K562 (cell line): ENCODE measurements around the gene AGAP3. TPM values are rescaled to one million over a fixed set of nuclear protein-coding genes. Genes with fewer than 3 reads are reported as not detected.
A peak's percentile ranks its signal among the peaks of the same experiment; 100 is the strongest.

Experiments
- ARID3B ChIP-seq: fragments of 250-450 bp; sonication (Bioruptor Pico); IDR thresholded peaks from 2 replicates; pipeline ENCODE4 v1.4.0; 2020; ENCODE audit warnings: borderline replicate concordance
- CEBPG ChIP-seq, 3 experiments: fragments of 200-800 bp in 1 of 3; sonication (Bioruptor generic) in 1 of 3; sonication (generic) in 1 of 3; formaldehyde crosslinking in 1 of 3; IDR thresholded peaks in 2 of 3; conservative IDR thresholded peaks in 1 of 3; 2 replicates each; pipeline versions ENCODE4 v1.6.1 to v1.8.0; 2016 to 2022; ENCODE audit warnings: missing compliant biosample characterization in 2 of 3, missing genetic modification characterization in 2 of 3, mild to moderate bottlenecking in 1 of 3, missing genetic modification reagents in 1 of 3
- CREB3 ChIP-seq: fragments of 450-650 bp; conservative IDR thresholded peaks from 2 replicates; pipeline ENCODE4 v1.6.1; 2016; ENCODE audit warnings: missing genetic modification characterization, low read depth, mild to moderate bottlenecking, missing compliant biosample characterization, moderate library complexity
- E2F6 ChIP-seq, 2 experiments: IDR thresholded peaks; 2 replicates each; pipeline ENCODE4 v1.6.1; 2011; ENCODE audit warnings: borderline replicate concordance in 1 of 2, control low read depth in 1 of 2, low read depth in 1 of 2, low read length in 1 of 2, mild to moderate bottlenecking in 1 of 2, mixed read lengths in 1 of 2, moderate library complexity in 1 of 2; ENCODE audit not compliant: insufficient read depth in 1 of 2, insufficient read length in 1 of 2, poor library complexity in 1 of 2, severe bottlenecking in 1 of 2; ENCODE audit errors: extremely low read depth in 1 of 2
- KDM4B ChIP-seq, 2 experiments: fragments of 450-650 bp in 1 of 2; sonication (generic) in 1 of 2; IDR thresholded peaks; 2 replicates each; pipeline ENCODE4 v1.6.1; 2016 to 2017; ENCODE audit warnings: borderline replicate concordance in 2 of 2, antibody characterized with exemption in 1 of 2, low read depth in 1 of 2, mild to moderate bottlenecking in 1 of 2
- MAFF ChIP-seq: IDR thresholded peaks from 2 replicates; pipeline ENCODE4 v1.6.1; 2012; ENCODE audit warnings: low read length, improper control_type of control experiment
- MXD1 ChIP-seq: fragments of 250-450 bp; sonication (Bioruptor Pico); IDR thresholded peaks from 2 replicates; pipeline ENCODE4 v1.8.0; 2021; ENCODE audit warnings: borderline replicate concordance, mild to moderate bottlenecking, moderate library complexity; ENCODE audit not compliant: poor library complexity, severe bottlenecking
- NR2C2 ChIP-seq, 2 experiments: fragments of 200-800 bp in 1 of 2; sonication (Bioruptor generic) in 1 of 2; sonication (generic) in 1 of 2; formaldehyde crosslinking in 1 of 2; IDR thresholded peaks; 2 replicates each; pipeline versions ENCODE4 v1.6.1 to v1.8.0; 2016 to 2022; ENCODE audit warnings: mild to moderate bottlenecking in 1 of 2, missing compliant biosample characterization in 1 of 2, missing genetic modification characterization in 1 of 2, missing genetic modification reagents in 1 of 2
- RCOR1 ChIP-seq, 2 experiments: IDR thresholded peaks; 2 replicates each; pipeline ENCODE4 v1.6.1; 2012; ENCODE audit warnings: low read depth in 2 of 2, low read length in 2 of 2, borderline replicate concordance in 1 of 2, improper control_type of control experiment in 1 of 2
- RFX1 ChIP-seq: fragments of 450-650 bp; IDR thresholded peaks from 2 replicates; pipeline ENCODE4 v1.6.1; 2016; ENCODE audit warnings: mild to moderate bottlenecking, moderate library complexity
- TAL1 ChIP-seq: fragments of 450-650 bp; IDR thresholded peaks from 2 replicates; pipeline ENCODE4 v1.6.1; 2016; ENCODE audit warnings: mild to moderate bottlenecking
- THAP12 ChIP-seq: fragments of 250-450 bp; sonication (Bioruptor Pico); IDR thresholded peaks from 2 replicates; pipeline ENCODE4 v1.9.0; 2021; ENCODE audit warnings: mild to moderate bottlenecking, inconsistent platforms
- THRA ChIP-seq: fragments of 450-650 bp; IDR thresholded peaks from 2 replicates; pipeline ENCODE4 v1.6.1; 2017; ENCODE audit warnings: mild to moderate bottlenecking, moderate library complexity
- ZNF174 ChIP-seq: fragments of 250-450 bp; sonication (Bioruptor Pico); IDR thresholded peaks from 2 replicates; pipeline ENCODE4 v1.4.0; 2020; ENCODE audit warnings: mild to moderate bottlenecking
- polyA plus RNA-seq, 8 experiments: library from polyadenylated mRNA; depleted of rRNA in 4 of 8; stranded (reverse) in 5 of 8; unstranded in 3 of 8; fragments of >200 nt; fragmentation: Nextera tagmentation in 2 of 8; fragmentation: Illumina TruSeq in 1 of 8; extraction: Ambion mirVana in 2 of 8; extraction: Trizol in 1 of 8; gene quantifications; 2 replicates each; pipeline versions ENCODE4 v1.2.1 to v1.2.3, GENCODE V29; 2011 to 2014; ENCODE audit warnings: inconsistent platforms in 1 of 8, missing spikeins in 1 of 8
- total RNA-seq, 7 experiments: library from RNA; depleted of rRNA in 6 of 7; stranded (reverse); fragments of >200 nt in 6 of 7; fragmentation: Illumina TruSeq in 2 of 7; extraction: Trizol in 2 of 7; gene quantifications; 2 replicates each; pipeline versions ENCODE4 v1.2.1 to v1.2.3, GENCODE V29; 2011 to 2021; ENCODE audit warnings: low replicate concordance in 1 of 7

AGAP3 gene
- total and polyA plus RNA-seq, 9 of the 15 experiments (the other 6 are each of a cell fraction or from before 2014, with no cell fraction given): 3.4 to 208 (median 62.2) TPM

- TF ChIP-seq RCOR1 (IDR thresholded peaks at IDR 0.05; ENCODE audit: borderline replicate concordance in 1 of 2, low read depth in 2 of 2, low read length in 2 of 2) (peak in 1 of 2 experiments; percentile 66; a peak in 1 of 4 replicates), E2F6 (IDR thresholded peaks at IDR 0.05; ENCODE audit: borderline replicate concordance in 1 of 2, extremely low read depth in 1 of 2, insufficient read depth in 1 of 2, insufficient read length in 1 of 2, low read depth in 1 of 2, low read length in 1 of 2, poor library complexity in 1 of 2, severe bottlenecking in 1 of 2) (peak in 1 of 2 experiments; percentile 6), ZNF174 (CRISPR knock-in tag) (no peak), KDM4B (IDR thresholded peaks at IDR 0.05; ENCODE audit: borderline replicate concordance in 2 of 2, low read depth in 1 of 2) (peak in 1 of 2 experiments; percentile 88; a peak in 1 of 4 replicates), MAFF (no peak), CEBPG (CRISPR knock-in tag; IDR thresholded peaks at IDR 0.05) (no peak), CEBPG (tag; conservative IDR thresholded peaks at IDR 0.05 in 1 of 2, IDR thresholded peaks at IDR 0.05 in 1 of 2) (no peak), THRA (no peak), MXD1 (CRISPR knock-in tag) (no peak), NR2C2 (CRISPR knock-in tag; IDR thresholded peaks at IDR 0.05) (peak; percentile 76; the same call in 1 of the 2 replicates), NR2C2 (tag; IDR thresholded peaks at IDR 0.05) (peak; percentile 93), ARID3B (0 out of 2 replicates have a peak, but pooled peaks have one; percentile 73), TAL1 (no peak), THAP12 (peak; percentile 75; the same call in 1 of the 2 replicates), RFX1 (no peak), CREB3 (tag) (0 out of 2 replicates have a peak, but pooled peaks have one; percentile 84)
Observed at GRCh38 chr7:151057989-151058780, 28.1 kb upstream of the AGAP3 start (continued).
